K562 (cell line): ENCODE data around the gene SECISBP2. TPM values are rescaled to one million over a fixed set of nuclear protein-coding genes. Genes with fewer than 3 reads are reported as not detected.

ENCODE experiments used
- ATAC-seq: fragments of 200-7000 bp; cut with Tn5 transposase; 3 replicates; pipeline ENCODE4 v1.9.1; 2020; ENCODE audit warnings: moderate library complexity
- BruUV-seq: library from RNA; stranded (reverse); fragments of 400-500 nt; replicated peaks from 2 replicates; lab custom pipeline; 2021; lab: Mats Ljungman, UMichigan
- CTCF ChIA-PET: fragments of 300-600 bp; formaldehyde crosslinking; extraction: SDS; loops from one replicate; lab custom pipeline; 2021; ENCODE audit warnings: low intra/inter-chr PET ratio; lab: Yijun Ruan, JAX
- POLR2A ChIA-PET: fragments of 300-600, 350-650 bp; sonication (Branson Sonifier 250); formaldehyde crosslinking; extraction: SDS; loops from one replicate; lab custom pipeline; 2021; ENCODE audit warnings: antibody characterized with exemption, inconsistent platforms; lab: Yijun Ruan, JAX
- DNase-seq, 4 experiments: peaks; one replicate each; pipeline versions ENCODE4 v3.0.0 to v3.0.0-alpha.2; 2011 to 2018; ENCODE audit warnings: low spot score in 3 of 4, mixed read lengths in 3 of 4; ENCODE audit errors: extremely low read depth in 1 of 4
- FAIRE-seq: peaks from 2 replicates; lab custom pipeline; 2011; peaks lifted over from hg19 to GRCh38; lab: Jason Lieb, UNC
- H2AFZ ChIP-seq: 2 replicates; pipeline ENCODE4 v1.6.0; 2011; ENCODE audit warnings: low read depth, low read length, control low read depth, inconsistent platforms
- H3K27ac ChIP-seq: fragments of 200-600 bp; 3 replicates; pipeline ENCODE4 v1.8.0; 2011; ENCODE audit warnings: low read depth, mild to moderate bottlenecking, control low read depth, inconsistent platforms, low read length, moderate library complexity, mixed read lengths; ENCODE audit errors: extremely low read depth
- H3K27me3 ChIP-seq, 2 experiments: fragments of 300-600 bp in 1 of 2; 2 replicates in 1 of 2; 3 replicates in 1 of 2; pipeline versions ENCODE4 v1.6.0 to v1.8.0; 2011; ENCODE audit warnings: inconsistent platforms in 2 of 2, low read length in 2 of 2, mild to moderate bottlenecking in 1 of 2, mixed read lengths in 1 of 2, moderate library complexity in 1 of 2; ENCODE audit not compliant: control insufficient read depth in 2 of 2, insufficient read depth in 2 of 2
- H3K36me3 ChIP-seq: fragments of 300-600 bp; 3 replicates; pipeline ENCODE4 v1.8.0; 2011; ENCODE audit warnings: mild to moderate bottlenecking, low read length, inconsistent platforms; ENCODE audit not compliant: control insufficient read depth, insufficient read depth
- H3K4me1 ChIP-seq, 2 experiments: fragments of 200-600 bp in 1 of 2; replicated peaks in 1 of 2; 2 replicates in 1 of 2; 3 replicates in 1 of 2; pipeline versions ENCODE4 v1.5.1 to v1.8.0; 2011; ENCODE audit warnings: inconsistent platforms in 2 of 2, low read length in 2 of 2, mild to moderate bottlenecking in 1 of 2, mixed read lengths in 1 of 2, moderate library complexity in 1 of 2; ENCODE audit not compliant: control insufficient read depth in 2 of 2, insufficient read depth in 2 of 2
- H3K4me2 ChIP-seq: 2 replicates; pipeline ENCODE4 v1.6.1; 2011; ENCODE audit warnings: low read length, control low read depth, inconsistent platforms, mixed read lengths; ENCODE audit not compliant: insufficient read depth
- H3K4me3 ChIP-seq: fragments of 200-600 bp; sonication (generic), shearing (Covaris generic); 2 replicates; pipeline ENCODE4 v1.5.1; 2016; ENCODE audit warnings: control low read depth, inconsistent platforms
- H3K79me2 ChIP-seq: fragments of 200-600 bp; 3 replicates; pipeline ENCODE4 v1.8.0; 2011; ENCODE audit warnings: low read length, inconsistent platforms; ENCODE audit not compliant: control insufficient read depth, insufficient read depth
- H3K9ac ChIP-seq, 2 experiments: 2 replicates each; pipeline versions ENCODE4 v1.6.0 to v1.6.1; 2011; ENCODE audit warnings: low read depth in 2 of 2, low read length in 2 of 2, control low read depth in 1 of 2, inconsistent platforms in 1 of 2, mild to moderate bottlenecking in 1 of 2, mixed read lengths in 1 of 2; ENCODE audit not compliant: insufficient read depth in 1 of 2
- H3K9me1 ChIP-seq: one replicate; pipeline ENCODE4 v1.6.0; 2011; ENCODE audit warnings: inconsistent platforms, mild to moderate bottlenecking, low read length, moderate library complexity; ENCODE audit not compliant: control insufficient read depth, insufficient read depth
- H3K9me3 ChIP-seq: replicated peaks from 2 replicates; pipeline ENCODE4 v1.5.1; 2011; ENCODE audit warnings: low read depth, low read length, inconsistent platforms; ENCODE audit not compliant: control insufficient read depth, insufficient read depth
- H4K20me1 ChIP-seq: replicated peaks from 2 replicates; pipeline ENCODE4 v1.6.1; 2011; ENCODE audit warnings: low read length, inconsistent platforms, mixed read lengths; ENCODE audit not compliant: control insufficient read depth, insufficient read depth
- ELF1 ChIP-seq: fragments of 200-800 bp; sonication (Bioruptor generic); IDR thresholded peaks from 2 replicates; pipeline ENCODE4 v1.6.1; 2016; ENCODE audit warnings: missing genetic modification characterization, missing compliant biosample characterization
- EP300 ChIP-seq: IDR thresholded peaks from 2 replicates; pipeline ENCODE4 v1.6.1; 2012; ENCODE audit warnings: low read length, improper control_type of control experiment
- EP400 ChIP-seq: fragments of 450-650 bp; IDR thresholded peaks from 2 replicates; pipeline ENCODE4 v1.6.1; 2017; ENCODE audit warnings: antibody characterized with exemption, mild to moderate bottlenecking, moderate library complexity
- HNRNPH1 ChIP-seq: fragments of 200-400 bp; formaldehyde crosslinking; optimal IDR thresholded peaks from 2 replicates; pipeline ENCODE3; 2017; ENCODE audit warnings: low read depth, mild to moderate bottlenecking, low read length, moderate library complexity
- KLF16 ChIP-seq: IDR thresholded peaks from 2 replicates; pipeline ENCODE4 v1.6.1; 2016; ENCODE audit warnings: antibody characterized with exemption
- LARP7 ChIP-seq: fragments of 450-650 bp; IDR thresholded peaks from 2 replicates; pipeline ENCODE4 v1.6.1; 2016
- NCOA6 ChIP-seq: fragments of 450-650 bp; IDR thresholded peaks from 2 replicates; pipeline ENCODE4 v1.6.1; 2017; ENCODE audit warnings: mild to moderate bottlenecking
- SOX6 ChIP-seq: fragments of 450-650 bp; IDR thresholded peaks from 2 replicates; pipeline ENCODE4 v1.6.1; 2014; ENCODE audit warnings: mild to moderate bottlenecking
- SRF ChIP-seq, 2 experiments: fragments of 250-450, 450-650 bp in 1 of 2; sonication (Bioruptor Pico) in 1 of 2; sonication (generic) in 1 of 2; formaldehyde crosslinking; IDR thresholded peaks; 2 replicates each; pipeline versions ENCODE4 v1.5.0 to v1.5.1; 2020 to 2022; ENCODE audit warnings: mild to moderate bottlenecking in 1 of 2, missing genetic modification reagents in 1 of 2
- TCF7 ChIP-seq: sonication (generic); IDR thresholded peaks from 2 replicates; pipeline ENCODE4 v1.6.1; 2016; ENCODE audit warnings: antibody characterized with exemption, borderline replicate concordance
- WGBS: fragments of 100-300 bp; shearing (Covaris generic); methylation state at CpG from one replicate; pipeline ENCODE4 v1.1.6; 2016; ENCODE audit warnings: low coverage, mixed read lengths; ENCODE audit not compliant: insufficient coverage; ENCODE audit errors: missing lambda C conversion rate; 5-methylcytosine and 5-hydroxymethylcytosine counted together
- in situ Hi-C: fragments of 300-500 bp; cut with MboI; formaldehyde crosslinking; loops from 4 replicates; pipeline ENCODE4 v1.15.0; 2018; ENCODE audit warnings: inconsistent platforms, mixed read lengths
- intact Hi-C: fragments of 100-400 bp; cut with micrococcal nuclease; formaldehyde crosslinking; loops from 2 replicates; pipeline ENCODE4 v1.14.2; 2022
- polyA plus RNA-seq, 8 experiments: library from polyadenylated mRNA; depleted of rRNA in 4 of 8; stranded (reverse) in 5 of 8; unstranded in 3 of 8; fragments of >200 nt; fragmentation: Nextera tagmentation in 2 of 8; fragmentation: Illumina TruSeq in 1 of 8; extraction: Ambion mirVana in 2 of 8; extraction: Trizol in 1 of 8; gene quantifications; 2 replicates each; pipeline versions ENCODE4 v1.2.1 to v1.2.3, GENCODE V29; 2011 to 2014; ENCODE audit warnings: inconsistent platforms in 1 of 8, missing spikeins in 1 of 8
- total RNA-seq, 7 experiments: library from RNA; depleted of rRNA in 6 of 7; stranded (reverse); fragments of >200 nt in 6 of 7; fragmentation: Illumina TruSeq in 2 of 7; extraction: Trizol in 2 of 7; gene quantifications; 2 replicates each; pipeline versions ENCODE4 v1.2.1 to v1.2.3, GENCODE V29; 2011 to 2021; ENCODE audit warnings: low replicate concordance in 1 of 7
- TF ChIP-seq, protein P1 (sequence below): fragments of 450-650 bp; IDR thresholded peaks from 2 replicates; pipeline ENCODE4 v1.6.1; 2017; ENCODE audit warnings: antibody characterized with exemption

The SECISBP2 gene
- total and polyA plus RNA-seq, 9 of the 15 experiments (the other 6 are each of a cell fraction or from before 2014, with no cell fraction given) = 3.2 to 41.6 (median 26.1) TPM

DNA sequence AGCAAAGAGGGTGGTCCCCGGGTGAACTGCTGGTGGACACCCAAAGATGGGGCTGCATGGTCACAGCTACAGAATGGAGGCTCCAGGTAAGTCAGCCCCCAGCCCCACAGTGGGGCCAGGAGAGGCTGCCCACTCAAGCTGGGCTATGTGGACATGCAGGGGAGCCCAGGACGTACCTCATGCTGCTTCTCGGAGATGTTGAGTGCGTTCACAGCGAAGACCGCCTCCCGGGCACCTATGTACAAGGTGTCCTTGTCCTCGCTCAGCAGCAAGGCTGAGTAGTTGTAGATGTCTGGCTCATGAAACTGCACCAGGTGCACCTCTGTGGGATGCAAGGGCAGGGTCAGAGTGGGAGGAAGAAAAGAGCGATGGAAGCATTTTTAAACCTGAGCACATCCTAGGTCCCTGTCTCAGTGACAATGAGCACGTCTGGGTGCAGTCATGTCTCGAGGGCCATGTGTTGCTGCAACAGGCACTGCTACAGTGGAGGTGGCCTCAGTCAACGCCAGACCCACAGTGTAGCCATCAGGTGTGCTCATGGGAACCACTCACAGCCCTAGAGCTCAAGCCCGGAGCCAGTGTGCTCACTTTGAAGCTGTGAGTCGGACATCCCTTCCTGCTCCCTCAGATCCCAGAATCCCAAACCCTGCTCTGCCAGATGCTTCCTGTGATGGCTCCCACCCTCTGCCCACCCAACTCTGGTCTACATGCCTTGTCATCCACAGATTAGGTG, 84.6 kb downstream of the SECISBP2 start:
- Histone ChIP-seq H2AFZ (no peak overlapping the region), H3K36me3 (no peaks in the 10 kb centered on the region), H3K27ac (no peak overlapping the region), H3K4me1 (no peaks in the 10 kb centered on the region), H4K20me1 (no peaks in the 10 kb centered on the region), H3K9me1 (no peaks in the 10 kb centered on the region), H3K4me2 (no peak overlapping the region)
- no TSS peak for BruUV-seq
- CTCF ChIA-PET = no interaction called here
- intact Hi-C loops (no loop called here), in situ Hi-C loops (no loop called here)
- no peak for ATAC-seq
- TF ChIP-seq KLF16 (no peak), SOX6 (no peak), SRF (CRISPR knock-in tag; IDR thresholded peaks at IDR 0.05) (no peak), EP300 (no peak), ELF1 (tag) (no peak), HNRNPH1 (no peak), TCF7 (no peak), LARP7 (no peak), EP400 (no peak), NCOA6 (no peak)
- TF ChIP-seq, protein P1, sequence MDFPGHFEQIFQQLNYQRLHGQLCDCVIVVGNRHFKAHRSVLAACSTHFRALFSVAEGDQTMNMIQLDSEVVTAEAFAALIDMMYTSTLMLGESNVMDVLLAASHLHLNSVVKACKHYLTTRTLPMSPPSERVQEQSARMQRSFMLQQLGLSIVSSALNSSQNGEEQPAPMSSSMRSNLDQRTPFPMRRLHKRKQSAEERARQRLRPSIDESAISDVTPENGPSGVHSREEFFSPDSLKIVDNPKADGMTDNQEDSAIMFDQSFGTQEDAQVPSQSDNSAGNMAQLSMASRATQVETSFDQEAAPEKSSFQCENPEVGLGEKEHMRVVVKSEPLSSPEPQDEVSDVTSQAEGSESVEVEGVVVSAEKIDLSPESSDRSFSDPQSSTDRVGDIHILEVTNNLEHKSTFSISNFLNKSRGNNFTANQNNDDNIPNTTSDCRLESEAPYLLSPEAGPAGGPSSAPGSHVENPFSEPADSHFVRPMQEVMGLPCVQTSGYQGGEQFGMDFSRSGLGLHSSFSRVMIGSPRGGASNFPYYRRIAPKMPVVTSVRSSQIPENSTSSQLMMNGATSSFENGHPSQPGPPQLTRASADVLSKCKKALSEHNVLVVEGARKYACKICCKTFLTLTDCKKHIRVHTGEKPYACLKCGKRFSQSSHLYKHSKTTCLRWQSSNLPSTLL = no peak
- TF ChIP-seq, all 486 proteins: peak for 0
- WGBS = 5% methylated on average over 13 of the region's 14 CpGs
- Histone ChIP-seq H3K9ac (no peak overlapping the region), H3K4me3 (no peak overlapping the region), H3K9me3 (no peaks in the 10 kb centered on the region), H3K79me2 (no peaks in the 10 kb centered on the region), H3K27me3 (peaks cover 0 to 45% of the 10 kb centered on the region in 2 experiments; a peak in 4 of 5 replicates)
- POLR2A ChIA-PET = no interaction called here
- FAIRE-seq = no peak
- DNase-seq = no peak
